HepG2 (cell line): Measurements from ENCODE around the gene PRSS1. TPM values are rescaled to one million over a fixed set of nuclear protein-coding genes. Genes with fewer than 3 reads are reported as not detected.

Source experiments
- ATAC-seq: fragments of 200-7000 bp; cut with Tn5 transposase; 3 replicates; pipeline ENCODE4 v1.9.1; 2020; ENCODE audit warnings: mild to moderate bottlenecking, moderate library complexity
- BruUV-seq: library from RNA; stranded (reverse); fragments of 400-500 nt; replicated peaks from 2 replicates; lab custom pipeline; 2021; lab: Mats Ljungman, UMichigan
- CTCF ChIA-PET: fragments of 300-600 bp; formaldehyde crosslinking; extraction: SDS; loops from one replicate; lab custom pipeline; 2021; ENCODE audit warnings: low total read pairs, inconsistent platforms, low intra/inter-chr PET ratio; lab: Yijun Ruan, JAX
- POLR2A ChIA-PET: fragments of 350-600 bp; sonication (Branson Sonifier 250); formaldehyde crosslinking; loops from one replicate; lab custom pipeline; 2020; ENCODE audit warnings: antibody characterized with exemption, inconsistent platforms; lab: Yijun Ruan, JAX
- DNase-seq: peaks from one replicate; pipeline ENCODE4 v3.0.0-alpha.2; 2015; ENCODE audit warnings: low spot score
- FAIRE-seq: peaks from 3 replicates; lab custom pipeline; 2011; peaks lifted over from hg19 to GRCh38; lab: Jason Lieb, UNC
- H2AFZ ChIP-seq: one replicate; pipeline ENCODE4 v1.6.1; 2011; ENCODE audit warnings: low read length, inconsistent platforms
- H3K27ac ChIP-seq: fragments of 300-600 bp; 3 replicates; pipeline ENCODE4 v1.8.0; 2011; ENCODE audit warnings: mixed run types, mild to moderate bottlenecking, mixed read lengths, low read length, inconsistent platforms; ENCODE audit not compliant: insufficient read depth; ENCODE audit errors: extremely low read length
- H3K27me3 ChIP-seq, 2 experiments: fragments of 200-600 bp in 1 of 2; 2 replicates in 1 of 2; 3 replicates in 1 of 2; pipeline versions ENCODE4 v1.6.0 to v1.8.0; 2011; ENCODE audit warnings: low read length in 2 of 2, mild to moderate bottlenecking in 2 of 2, moderate library complexity in 2 of 2, inconsistent platforms in 1 of 2; ENCODE audit not compliant: insufficient read depth in 2 of 2, control insufficient read depth in 1 of 2
- H3K36me3 ChIP-seq, 2 experiments: fragments of 200-600 bp in 1 of 2; replicated peaks in 1 of 2; 2 replicates in 1 of 2; 3 replicates in 1 of 2; pipeline versions ENCODE4 v1.5.1 to v1.8.0; 2011; ENCODE audit warnings: low read length in 2 of 2, inconsistent platforms in 1 of 2; ENCODE audit not compliant: insufficient read depth in 2 of 2, control insufficient read depth in 1 of 2
- H3K4me1 ChIP-seq: 2 replicates; pipeline ENCODE4 v1.5.1; 2012; ENCODE audit warnings: low read length, inconsistent platforms; ENCODE audit not compliant: insufficient read depth
- H3K4me2 ChIP-seq: 2 replicates; pipeline ENCODE4 v1.6.0; 2011; ENCODE audit warnings: low read depth, low read length, inconsistent platforms
- H3K4me3 ChIP-seq, 3 experiments: fragments of 200-600 bp in 1 of 3; sonication (generic), shearing (Covaris generic) in 1 of 3; replicated peaks in 1 of 3; 2 replicates each; pipeline ENCODE4 v1.5.1; 2011 to 2016; ENCODE audit warnings: low read length in 3 of 3, inconsistent platforms in 2 of 3, low read depth in 2 of 3, mild to moderate bottlenecking in 2 of 3, control low read depth in 1 of 3, mixed read lengths in 1 of 3; ENCODE audit not compliant: insufficient read depth in 1 of 3
- H3K79me2 ChIP-seq: one replicate; pipeline ENCODE4 v1.6.1; 2011; ENCODE audit warnings: low read length, inconsistent platforms; ENCODE audit not compliant: insufficient read depth
- H3K9ac ChIP-seq: 2 replicates; pipeline ENCODE4 v1.6.0; 2011; ENCODE audit warnings: mild to moderate bottlenecking, low read depth, low read length, inconsistent platforms; ENCODE audit not compliant: insufficient read depth
- H3K9me3 ChIP-seq: 2 replicates; pipeline ENCODE4 v1.5.1; 2012; ENCODE audit warnings: mild to moderate bottlenecking, low read length
- H4K20me1 ChIP-seq: 2 replicates; pipeline ENCODE4 v1.6.0; 2011; ENCODE audit warnings: inconsistent platforms, mild to moderate bottlenecking, low read length, moderate library complexity; ENCODE audit not compliant: insufficient read depth
- ARID3A ChIP-seq: IDR thresholded peaks from 2 replicates; pipeline ENCODE4 v1.6.1; 2012; ENCODE audit warnings: low read depth, low read length, improper control_type of control experiment
- FIP1L1 ChIP-seq: fragments of 200-400 bp; formaldehyde crosslinking; IDR thresholded peaks from 2 replicates; pipeline ENCODE4 v1.6.1; 2018; ENCODE audit warnings: low read depth, mild to moderate bottlenecking, low read length, moderate library complexity, borderline replicate concordance; ENCODE audit not compliant: insufficient read depth
- GPN1 ChIP-seq: sonication (generic); formaldehyde crosslinking; IDR thresholded peaks from 2 replicates; pipeline ENCODE4 v1.5.1; 2020; ENCODE audit warnings: missing genetic modification reagents, borderline replicate concordance
- HNF4G ChIP-seq, 2 experiments: sonication (generic) in 1 of 2; formaldehyde crosslinking in 1 of 2; IDR thresholded peaks; 2 replicates each; pipeline versions ENCODE4 v1.4.0 to v1.6.1; 2011 to 2020; ENCODE audit warnings: borderline replicate concordance in 2 of 2, low read depth in 2 of 2, mild to moderate bottlenecking in 2 of 2, low read length in 1 of 2, missing genetic modification reagents in 1 of 2, moderate library complexity in 1 of 2
- MBD4 ChIP-seq: IDR thresholded peaks from 2 replicates; pipeline ENCODE4 v1.6.1; 2012; ENCODE audit warnings: low read length, inconsistent platforms, borderline replicate concordance
- SMC3 ChIP-seq: IDR thresholded peaks from 2 replicates; pipeline ENCODE4 v1.6.1; 2011; ENCODE audit warnings: low read length, improper control_type of control experiment
- TEAD3 ChIP-seq: optimal IDR thresholded peaks from 2 replicates; pipeline ENCODE3; 2016; ENCODE audit warnings: borderline replicate concordance
- TFAP4 ChIP-seq: sonication (generic); IDR thresholded peaks from 2 replicates; pipeline ENCODE4 v1.6.1; 2016; ENCODE audit warnings: low read depth, borderline replicate concordance
- ZNF17 ChIP-seq: sonication (generic); formaldehyde crosslinking; IDR thresholded peaks from 2 replicates; pipeline ENCODE4 v1.5.0; 2020; ENCODE audit warnings: mild to moderate bottlenecking, missing genetic modification reagents
- ZNF280B ChIP-seq: sonication (generic); formaldehyde crosslinking; IDR thresholded peaks from 2 replicates; pipeline ENCODE4 v1.5.0; 2020; ENCODE audit warnings: missing genetic modification reagents, mild to moderate bottlenecking, borderline replicate concordance
- ZNF3 ChIP-seq: IDR thresholded peaks from 2 replicates; pipeline ENCODE4 v1.7.0; 2017; ENCODE audit warnings: inconsistent platforms
- ZNF33B ChIP-seq: sonication (generic); formaldehyde crosslinking; IDR thresholded peaks from 2 replicates; pipeline ENCODE4 v1.5.1; 2020; ENCODE audit warnings: mild to moderate bottlenecking, missing genetic modification reagents
- ZNF34 ChIP-seq: sonication (generic); formaldehyde crosslinking; IDR thresholded peaks from 2 replicates; pipeline ENCODE4 v1.4.0; 2020; ENCODE audit warnings: mild to moderate bottlenecking, missing genetic modification reagents, borderline replicate concordance
- ZNF576 ChIP-seq: sonication (generic); formaldehyde crosslinking; IDR thresholded peaks from 2 replicates; pipeline ENCODE4 v1.4.0; 2020; ENCODE audit warnings: mild to moderate bottlenecking, missing genetic modification reagents
- ZNF615 ChIP-seq: sonication (generic); formaldehyde crosslinking; IDR thresholded peaks from 2 replicates; pipeline ENCODE4 v1.5.0; 2020; ENCODE audit warnings: mild to moderate bottlenecking, missing genetic modification reagents, borderline replicate concordance
- ZNF773 ChIP-seq: sonication (generic); formaldehyde crosslinking; IDR thresholded peaks from 2 replicates; pipeline ENCODE4 v1.4.0; 2020; ENCODE audit warnings: missing genetic modification reagents, borderline replicate concordance
- ZNF841 ChIP-seq: sonication (generic); formaldehyde crosslinking; IDR thresholded peaks from 2 replicates; pipeline ENCODE4 v1.8.1; 2023; ENCODE audit warnings: missing genetic modification reagents, borderline replicate concordance
- ZSCAN9 ChIP-seq: IDR thresholded peaks from 2 replicates; pipeline ENCODE4 v1.6.1; 2016; ENCODE audit warnings: borderline replicate concordance
- WGBS: methylation state at CpG from one replicate; pipeline ENCODE4 v1.1.6; 2017; ENCODE audit warnings: low lambda C conversion rate; 5-methylcytosine and 5-hydroxymethylcytosine counted together
- in situ Hi-C: cut with HindIII; loops from 2 replicates; pipeline ENCODE4 v1.10.0; 2017; ENCODE audit warnings: low pct_unique_long_range_greater_than_20kb; ENCODE audit not compliant: extremely low pct_ligation_motif_present
- intact Hi-C: fragments of 100-400 bp; cut with micrococcal nuclease; formaldehyde crosslinking; loops from one replicate; pipeline ENCODE4 v1.10.0; 2022; ENCODE audit not compliant: unreplicated experiment
- polyA plus RNA-seq, 8 experiments: library from polyadenylated mRNA; depleted of rRNA in 3 of 8; stranded (reverse) in 7 of 8; unstranded in 1 of 8; fragments of >200 nt; fragmentation: Illumina TruSeq in 4 of 8; extraction: Trizol in 4 of 8; gene quantifications; 2 replicates each; pipeline versions ENCODE4 v1.2.1 to v1.2.3, GENCODE V29; 2011 to 2016; ENCODE audit warnings: low read depth in 4 of 8, missing spikeins in 1 of 8, mixed read lengths in 1 of 8; ENCODE audit not compliant: insufficient read depth in 1 of 8
- total RNA-seq, 5 experiments: library from RNA; depleted of rRNA; stranded (reverse); fragments of >200 nt; fragmentation: Illumina TruSeq; extraction: Trizol; gene quantifications; 2 replicates each; pipeline ENCODE4 v1.2.3, GENCODE V29; 2016; ENCODE audit warnings: low read depth in 1 of 5

The PRSS1 gene
- total and polyA plus RNA-seq, 2 of the 13 experiments (the other 11 are each of a cell fraction or from before 2014, with no cell fraction given), result not detected

- TF ChIP-seq ARID3A, result no peak
- TF ChIP-seq ZNF280B (CRISPR knock-in tag), result no peak
- TF ChIP-seq FIP1L1, result no peak
- no peak for TF ChIP-seq ZNF17 (CRISPR knock-in tag)
- TF ChIP-seq ZNF33B (CRISPR knock-in tag), result no peak
- TF ChIP-seq ZNF576 (CRISPR knock-in tag), result no peak
These were observed 9.3 kb upstream of the PRSS1 start (continued) for GRCh38 chr7:142739923-142740492.

GRCh38 chr7:142740786-142741185 lies 8.5 kb upstream of the PRSS1 start:
- TF ChIP-seq ZNF841 (CRISPR knock-in tag) (no peak), HNF4G (IDR thresholded peaks at IDR 0.05; ENCODE audit: borderline replicate concordance, low read depth, low read length) (no peak), HNF4G (CRISPR knock-in tag; IDR thresholded peaks at IDR 0.05; ENCODE audit: borderline replicate concordance, low read depth) (no peak), ZNF615 (CRISPR knock-in tag) (no peak), TFAP4 (no peak), ZNF3 (CRISPR knock-in tag) (no peak), TEAD3 (CRISPR knock-in tag) (no peak), GPN1 (no peak), SMC3 (no peak), ZNF773 (CRISPR knock-in tag) (no peak), MBD4 (no peak), ZNF34 (no peak), ZSCAN9 (no peak)
- DNase-seq, result no peak
- Histone ChIP-seq H3K9ac (no peak overlapping the region), H4K20me1 (no peaks in the 10 kb centered on the region), H3K27ac (no peak overlapping the region), H3K36me3 (no peaks in the 10 kb centered on the region), H3K4me1 (no peaks in the 10 kb centered on the region), H3K4me3 (no peak overlapping the region), H2AFZ (no peak overlapping the region), H3K4me2 (no peak overlapping the region), H3K9me3 (no peaks in the 10 kb centered on the region), H3K79me2 (no peaks in the 10 kb centered on the region), H3K27me3 (no peaks in the 10 kb centered on the region)
- POLR2A ChIA-PET, result no interaction called here
- BruUV-seq, result no TSS peak
- WGBS, result 11% methylated on average over 5 of the region's 5 CpGs
- CTCF ChIA-PET, result no interaction called here
- intact Hi-C loops, result no loop called here
- no peak for ATAC-seq
- in situ Hi-C loops, result no loop called here
- no peak for FAIRE-seq
